ENCODE data around the gene ZC3H13.

DNA sequence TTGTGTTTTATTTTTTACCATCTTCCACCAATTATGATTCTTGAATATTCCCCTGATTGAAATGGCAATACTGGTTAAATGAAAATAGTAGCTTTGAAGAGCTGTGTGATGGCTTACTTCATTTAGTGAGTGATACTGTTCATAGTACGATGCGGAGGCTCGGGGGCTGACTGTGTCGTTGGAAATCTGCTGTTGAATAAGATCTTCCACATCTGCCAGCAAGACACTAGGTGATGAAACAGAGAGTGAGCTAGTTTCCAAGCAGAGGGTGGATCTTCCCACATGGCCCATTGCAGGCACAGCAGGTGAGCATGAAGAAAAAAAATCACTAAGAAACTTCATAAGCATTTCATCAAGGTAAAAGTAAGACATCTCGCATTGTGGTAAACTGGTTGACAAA, 29.8 kb upstream of the ZC3H13 start:
- TF ChIP-seq EZH2 (IDR thresholded peaks at IDR 0.05; ENCODE audit: borderline replicate concordance, low read length): no peak
- TF ChIP-seq, protein P1, sequence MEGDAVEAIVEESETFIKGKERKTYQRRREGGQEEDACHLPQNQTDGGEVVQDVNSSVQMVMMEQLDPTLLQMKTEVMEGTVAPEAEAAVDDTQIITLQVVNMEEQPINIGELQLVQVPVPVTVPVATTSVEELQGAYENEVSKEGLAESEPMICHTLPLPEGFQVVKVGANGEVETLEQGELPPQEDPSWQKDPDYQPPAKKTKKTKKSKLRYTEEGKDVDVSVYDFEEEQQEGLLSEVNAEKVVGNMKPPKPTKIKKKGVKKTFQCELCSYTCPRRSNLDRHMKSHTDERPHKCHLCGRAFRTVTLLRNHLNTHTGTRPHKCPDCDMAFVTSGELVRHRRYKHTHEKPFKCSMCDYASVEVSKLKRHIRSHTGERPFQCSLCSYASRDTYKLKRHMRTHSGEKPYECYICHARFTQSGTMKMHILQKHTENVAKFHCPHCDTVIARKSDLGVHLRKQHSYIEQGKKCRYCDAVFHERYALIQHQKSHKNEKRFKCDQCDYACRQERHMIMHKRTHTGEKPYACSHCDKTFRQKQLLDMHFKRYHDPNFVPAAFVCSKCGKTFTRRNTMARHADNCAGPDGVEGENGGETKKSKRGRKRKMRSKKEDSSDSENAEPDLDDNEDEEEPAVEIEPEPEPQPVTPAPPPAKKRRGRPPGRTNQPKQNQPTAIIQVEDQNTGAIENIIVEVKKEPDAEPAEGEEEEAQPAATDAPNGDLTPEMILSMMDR (conservative IDR thresholded peaks at IDR 0.05 in 1 of 2, IDR thresholded peaks at IDR 0.05 in 1 of 2; ENCODE audit: extremely low read depth in 1 of 2, insufficient read depth in 1 of 2, low read depth in 1 of 2, low read length in 2 of 2): no peak
